Endothelial cell of umbilical vein (primary cell): ENCODE results near the gene PPP1R1C. TPM values are rescaled to one million over a fixed set of nuclear protein-coding genes. Genes with fewer than 3 reads are reported as not detected.

Source experiments
- BruUV-seq: library from RNA; stranded (reverse); fragments of 400-500 nt; replicated peaks from 2 replicates; lab custom pipeline; 2021; lab: Mats Ljungman, UMichigan
- CTCF ChIA-PET: fragments of 300-600, 350-600 bp; sonication (Branson Sonifier 250); formaldehyde crosslinking; loops from one replicate; lab custom pipeline; 2021; ENCODE audit warnings: antibody characterized with exemption, inconsistent platforms; lab: Charles Lee
- POLR2A ChIA-PET: fragments of 300-600, 350-600 bp; sonication (Branson Sonifier 250); formaldehyde crosslinking; loops from one replicate; lab custom pipeline; 2021; ENCODE audit warnings: antibody characterized with exemption, inconsistent platforms; lab: Charles Lee
- DNase-seq: peaks from one replicate; pipeline ENCODE4 v3.0.0-alpha.2; 2011; ENCODE audit warnings: low read depth, low spot score
- FAIRE-seq: peaks from 2 replicates; lab custom pipeline; 2011; peaks lifted over from hg19 to GRCh38; lab: Jason Lieb, UNC
- H2AFZ ChIP-seq: 2 replicates; pipeline ENCODE4 v1.6.0; 2012; ENCODE audit warnings: low read depth, low read length, control low read depth, inconsistent platforms
- H3K27ac ChIP-seq: 2 replicates; pipeline ENCODE4 v1.5.1; 2011; ENCODE audit warnings: low read depth, mild to moderate bottlenecking, control low read depth, low read length, moderate library complexity; ENCODE audit not compliant: insufficient read depth
- H3K27me3 ChIP-seq, 2 experiments: 2 replicates each; pipeline versions ENCODE4 v1.6.0 to v1.6.1; 2011; ENCODE audit warnings: low read length in 2 of 2, mixed read lengths in 1 of 2; ENCODE audit not compliant: control insufficient read depth in 2 of 2, insufficient read depth in 2 of 2
- H3K36me3 ChIP-seq, 2 experiments: 2 replicates in 1 of 2; 3 replicates in 1 of 2; pipeline ENCODE4 v1.5.1; 2011; ENCODE audit warnings: low read length in 2 of 2, mild to moderate bottlenecking in 1 of 2, moderate library complexity in 1 of 2; ENCODE audit not compliant: control insufficient read depth in 2 of 2, insufficient read depth in 2 of 2; ENCODE audit errors: extremely low read depth in 1 of 2
- H3K4me1 ChIP-seq: 3 replicates; pipeline ENCODE4 v1.5.1; 2011; ENCODE audit warnings: mild to moderate bottlenecking, low read length; ENCODE audit not compliant: control insufficient read depth, insufficient read depth; ENCODE audit errors: extremely low read depth
- H3K4me2 ChIP-seq: 2 replicates; pipeline ENCODE4 v1.6.1; 2011; ENCODE audit warnings: low read length, control low read depth, mixed read lengths; ENCODE audit not compliant: insufficient read depth
- H3K4me3 ChIP-seq, 3 experiments: fragments of 200-600 bp in 1 of 3; sonication (generic), shearing (Covaris generic) in 1 of 3; replicated peaks in 1 of 3; 2 replicates each; pipeline ENCODE4 v1.5.1; 2011 to 2016; ENCODE audit warnings: control low read depth in 3 of 3, low read length in 3 of 3, mild to moderate bottlenecking in 2 of 3, inconsistent platforms in 1 of 3, low read depth in 1 of 3, moderate library complexity in 1 of 3; ENCODE audit not compliant: insufficient read depth in 1 of 3
- H3K79me2 ChIP-seq: 2 replicates; pipeline ENCODE4 v1.6.0; 2012; ENCODE audit warnings: low read length, inconsistent platforms; ENCODE audit not compliant: control insufficient read depth, insufficient read depth
- H3K9ac ChIP-seq: replicated peaks from 2 replicates; pipeline ENCODE3; 2011; ENCODE audit warnings: low read length, control low read depth; ENCODE audit not compliant: insufficient read depth; ENCODE audit errors: extremely low read depth
- H3K9me1 ChIP-seq: replicated peaks from 3 replicates; pipeline ENCODE4 v1.6.0; 2011; ENCODE audit warnings: mild to moderate bottlenecking, low read length; ENCODE audit not compliant: control insufficient read depth, insufficient read depth; ENCODE audit errors: extremely low read depth
- H3K9me3 ChIP-seq: replicated peaks from 2 replicates; pipeline ENCODE4 v1.5.1; 2012; ENCODE audit warnings: low read length, inconsistent platforms; ENCODE audit not compliant: control insufficient read depth, insufficient read depth
- H4K20me1 ChIP-seq: replicated peaks from 2 replicates; pipeline ENCODE3; 2011; ENCODE audit warnings: mild to moderate bottlenecking, low read length; ENCODE audit not compliant: control insufficient read depth, insufficient read depth; ENCODE audit errors: extremely low read depth
- CTCF ChIP-seq, 2 donors: IDR thresholded peaks; 1 replicate in 1 of 2; 2 replicates in 1 of 2; pipeline ENCODE4 v1.5.1; 2011; ENCODE audit warnings: low read length in 2 of 2, mild to moderate bottlenecking in 2 of 2, moderate library complexity in 2 of 2, control low read depth in 1 of 2, inconsistent platforms in 1 of 2, low read depth in 1 of 2; ENCODE audit not compliant: insufficient read depth in 1 of 2; ENCODE audit errors: extremely low read depth in 1 of 2
- EZH2 ChIP-seq: IDR thresholded peaks from 2 replicates; pipeline ENCODE4 v1.6.1; 2012; ENCODE audit warnings: borderline replicate concordance, low read depth, mild to moderate bottlenecking, moderate library complexity, low read length, inconsistent platforms; ENCODE audit not compliant: severe bottlenecking
- FOS ChIP-seq: IDR thresholded peaks from 2 replicates; pipeline ENCODE4 v1.6.1; 2011; ENCODE audit warnings: mild to moderate bottlenecking, low read length, moderate library complexity, borderline replicate concordance; ENCODE audit not compliant: insufficient read depth
- GATA2 ChIP-seq: IDR thresholded peaks from 2 replicates; pipeline ENCODE4 v1.7.0; 2011; ENCODE audit warnings: low read depth, mild to moderate bottlenecking, moderate library complexity, mixed read lengths, low read length; ENCODE audit not compliant: insufficient read length, insufficient read depth
- JUN ChIP-seq: IDR thresholded peaks from 2 replicates; pipeline ENCODE4 v1.6.1; 2011; ENCODE audit warnings: borderline replicate concordance, low read depth; ENCODE audit not compliant: insufficient read length, insufficient read depth
- MAX ChIP-seq: IDR thresholded peaks from 2 replicates; pipeline ENCODE4 v1.6.1; 2011; ENCODE audit not compliant: insufficient read depth, insufficient read length
- MYC ChIP-seq: IDR thresholded peaks from one replicate; pipeline ENCODE4 v1.6.1; 2011; ENCODE audit warnings: mild to moderate bottlenecking, low read depth, low read length
- POLR2A ChIP-seq: IDR thresholded peaks from 2 replicates; pipeline ENCODE4 v1.6.1; 2012; ENCODE audit warnings: low read depth, mild to moderate bottlenecking, control low read depth, low read length
- POLR2AphosphoS5 ChIP-seq: IDR thresholded peaks from 2 replicates; pipeline ENCODE4 v1.6.1; 2012; ENCODE audit warnings: low read depth, mild to moderate bottlenecking, control low read depth, low read length, moderate library complexity; ENCODE audit not compliant: insufficient read depth
- dilution Hi-C: fragments of 300-500 bp; cut with MboI; formaldehyde crosslinking; loops from one replicate; pipeline ENCODE4 v1.15.0; 2019; ENCODE audit warnings: low sequenced_read_pairs; ENCODE audit not compliant: extremely low pct_ligation_motif_present
- intact Hi-C: fragments of 100-400 bp; cut with micrococcal nuclease; formaldehyde crosslinking; loops from one replicate; pipeline ENCODE4 v1.10.0; 2022
- polyA plus RNA-seq, 4 experiments: library from polyadenylated mRNA; depleted of rRNA in 3 of 4; stranded (reverse) in 3 of 4; unstranded in 1 of 4; fragments of >200 nt; gene quantifications; 2 replicates each; pipeline versions ENCODE4 v1.2.1 to v1.2.3, GENCODE V29; 2011 to 2012; ENCODE audit warnings: missing spikeins in 1 of 4
- total RNA-seq: library from RNA; stranded (reverse); gene quantifications from 2 replicates; pipeline ENCODE4 v1.2.3, GENCODE V29; 2021

Gene PPP1R1C
- total and polyA plus RNA-seq, 2 donors (not counting 3 experiments of a cell fraction or from before 2014, with no cell fraction given), result 0.26 TPM; not detected in 1

DNA sequence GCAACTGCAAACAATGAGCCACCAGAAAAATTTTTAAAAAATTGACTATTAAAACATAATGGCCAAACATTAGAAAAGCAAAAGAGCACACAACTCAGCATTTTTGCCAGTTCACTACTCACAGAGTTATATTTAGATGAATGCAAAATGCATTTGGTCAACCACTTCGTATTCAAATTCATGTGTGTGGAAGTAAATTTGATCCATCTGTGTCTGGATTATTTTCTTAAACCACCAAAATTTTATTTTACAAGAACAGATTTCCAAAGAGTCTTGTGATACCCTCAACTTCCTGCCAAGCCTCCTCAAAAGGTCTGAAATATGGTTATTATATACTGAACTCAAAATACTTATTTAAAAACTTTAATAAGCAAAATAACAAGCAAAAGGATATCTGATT lies 57.4 kb downstream of the PPP1R1C start:
- Histone ChIP-seq H3K4me2 (no peak overlapping the region), H3K4me3 (no peak overlapping the region), H3K27ac (no peak overlapping the region), H3K27me3 (no peaks in the 10 kb centered on the region), H3K4me1 (no peaks in the 10 kb centered on the region), H2AFZ (no peak overlapping the region), H4K20me1 (no peaks in the 10 kb centered on the region), H3K79me2 (no peaks in the 10 kb centered on the region), H3K9me3 (no peaks in the 10 kb centered on the region), H3K36me3 (no peaks in the 10 kb centered on the region), H3K9me1 (no peaks in the 10 kb centered on the region), H3K9ac (no peak overlapping the region)
- intact Hi-C loops, result no loop called here
- FAIRE-seq (no peak), DNase-seq (no peak)
- BruUV-seq, result no TSS peak
- no peak for TF ChIP-seq POLR2AphosphoS5
- no peak for TF ChIP-seq EZH2
- no peak for TF ChIP-seq GATA2
- TF ChIP-seq FOS, result no peak
- no peak for TF ChIP-seq CTCF (IDR thresholded peaks at IDR 0.05; ENCODE audit: extremely low read depth in 1 of 2, insufficient read depth in 1 of 2, low read depth in 1 of 2, low read length in 2 of 2)
- TF ChIP-seq POLR2A, result no peak
- TF ChIP-seq JUN, result no peak
- TF ChIP-seq MYC, result no peak
- no peak for TF ChIP-seq MAX
- ChIA-PET POLR2A (no interaction called here), CTCF (no interaction called here)
- dilution Hi-C loops, result no loop called here
